Neural crest cell (in vitro differentiated cells): Measurements from ENCODE around the gene DAPK1. TPM values are rescaled to one million over a fixed set of nuclear protein-coding genes. Genes with fewer than 3 reads are reported as not detected.
A peak's percentile ranks its signal among the peaks of the same experiment; 100 is the strongest.

Source experiments
- DNase-seq: peaks from one replicate; pipeline ENCODE4 v3.0.0; 2021; ENCODE audit warnings: low read depth, mixed read lengths, low spot score
- H3K27ac Mint-ChIP-seq: one replicate; pipeline ENCODE4 v1.8.0; 2021; ENCODE audit warnings: mild to moderate bottlenecking, mixed read lengths; ENCODE audit not compliant: unreplicated experiment
- H3K27me3 Mint-ChIP-seq: 2 replicates; pipeline ENCODE4 v1.8.0; 2021; ENCODE audit warnings: low read depth, mild to moderate bottlenecking, mixed read lengths
- H3K36me3 Mint-ChIP-seq: 2 replicates; pipeline ENCODE4 v1.8.0; 2021; ENCODE audit warnings: low read depth, mild to moderate bottlenecking, mixed read lengths
- H3K4me1 Mint-ChIP-seq: 2 replicates; pipeline ENCODE4 v1.8.0; 2021; ENCODE audit warnings: mixed read lengths
- H3K4me3 Mint-ChIP-seq: one replicate; pipeline ENCODE4 v1.8.0; 2021; ENCODE audit warnings: mild to moderate bottlenecking, mixed read lengths
- H3K9me3 Mint-ChIP-seq: 2 replicates; pipeline ENCODE4 v1.8.0; 2021; ENCODE audit warnings: mixed read lengths
- CTCF ChIP-seq: fragments of 200-600 bp; sonication (generic); conservative IDR thresholded peaks from 2 replicates; pipeline ENCODE4 v1.5.0; 2021; ENCODE audit warnings: antibody characterized with exemption, mild to moderate bottlenecking
- total RNA-seq: library from RNA; stranded (reverse); gene quantifications from 2 replicates; pipeline ENCODE4 v1.2.1, GENCODE V29; 2021

DAPK1 gene
- total RNA-seq, 1 donor from 2014 or later = 62.7 TPM

GRCh38 chr9:87581949-87582637 lies 84.4 kb downstream of the DAPK1 start:
- Mint-ChIP-seq H3K4me1 (peaks cover 54% of the 10 kb centered on the region), H3K9me3 (peaks cover 2% of the 10 kb centered on the region), H3K4me3 (no peak overlapping the region), H3K27me3 (no peaks in the 10 kb centered on the region), H3K36me3 (peaks cover 5% of the 10 kb centered on the region), H3K27ac (peak overlapping the region; percentile 52)
- no peak for DNase-seq
- TF ChIP-seq CTCF = no peak

DNA sequence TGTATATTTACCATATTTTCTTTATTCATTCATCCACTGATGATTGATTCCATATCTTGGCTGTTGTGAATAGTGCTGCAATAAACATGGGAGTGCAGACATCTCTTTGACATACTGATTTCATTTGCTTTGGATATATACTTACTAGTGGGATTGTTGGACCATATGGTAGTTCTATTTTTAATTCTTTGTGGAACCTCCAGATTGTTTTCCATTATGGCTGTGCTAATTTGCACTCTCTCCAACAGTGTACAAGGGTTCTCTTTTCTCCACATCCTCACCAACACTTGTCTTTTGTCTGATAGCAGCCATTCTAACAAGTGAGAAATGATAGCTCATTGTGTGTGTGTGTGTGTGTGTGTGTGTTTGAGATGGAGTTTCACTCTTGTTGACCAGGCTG lies 86.7 kb downstream of the DAPK1 start:
- H3K27ac Mint-ChIP-seq = no peak overlapping the region

GRCh38 chr9:87585123-87585855 lies 87.6 kb downstream of the DAPK1 start:
- Mint-ChIP-seq H3K27ac (no peak overlapping the region), H3K36me3 (peaks cover 5% of the 10 kb centered on the region), H3K9me3 (peaks cover 2% of the 10 kb centered on the region), H3K27me3 (no peaks in the 10 kb centered on the region), H3K4me1 (peaks cover 43% of the 10 kb centered on the region), H3K4me3 (no peak overlapping the region)
- no peak for DNase-seq
- TF ChIP-seq CTCF = no peak

More for the DNA sequence above, 86.7 kb downstream of the DAPK1 start:
- TF ChIP-seq CTCF = no peak
- Mint-ChIP-seq H3K4me1 (peaks cover 43% of the 10 kb centered on the region), H3K27me3 (no peaks in the 10 kb centered on the region), H3K4me3 (no peak overlapping the region), H3K36me3 (peaks cover 5% of the 10 kb centered on the region), H3K9me3 (peaks cover 2% of the 10 kb centered on the region)
- DNase-seq = no peak

GRCh38 chr9:87586731-87587355 lies 89.2 kb downstream of the DAPK1 start:
- no peak overlapping the region for H3K27ac Mint-ChIP-seq

More at GRCh38 chr9:87586731-87587355, 89.2 kb downstream of the DAPK1 start:
- no peaks in the 10 kb centered on the region for H3K27me3 Mint-ChIP-seq
- peaks cover 5% of the 10 kb centered on the region for H3K36me3 Mint-ChIP-seq
- H3K9me3 Mint-ChIP-seq = peaks cover 2% of the 10 kb centered on the region
- TF ChIP-seq CTCF = no peak
- DNase-seq = no peak
- no peak overlapping the region for H3K4me3 Mint-ChIP-seq
- H3K4me1 Mint-ChIP-seq = peaks cover 29% of the 10 kb centered on the region
